EL (cell line): ENCODE data around the gene ARHGAP35.
A peak's percentile ranks its signal among the peaks of the same experiment; 100 is the strongest.
"Not testable (repeated sequence)": the region's sequence is repeated elsewhere in the genome, so short reads cannot be mapped to it uniquely, and the experiment has no call there.

Source experiments
- DNase-seq: peaks from one replicate; pipeline ENCODE4 v3.0.0-alpha.2; 2016

ARHGAP35 gene

GRCh38 chr19:46860846-46861690 is at the start of gene ARHGAP35:
Gene ARHGAP35, plus strand, starts transcription at chr19:46860997. Its CDS starts 57,679 bp downstream, at chr19:46918676.
- DNase-seq: no peak

- no peak for DNase-seq
Observed at GRCh38 chr19:46812977-46813838, 47.6 kb upstream of the ARHGAP35 start.

GRCh38 chr19:46813839-46814358 is 46.9 kb upstream of the ARHGAP35 start:
- DNase-seq: peak; percentile 58

GRCh38 chr19:46815833-46816627 is 44.8 kb upstream of the ARHGAP35 start:
- DNase-seq: no peak

- DNase-seq: peak; percentile 52
Observed at GRCh38 chr19:46818812-46819211, 42.0 kb upstream of the ARHGAP35 start.

GRCh38 chr19:46821512-46822409 is 39.0 kb upstream of the ARHGAP35 start:
- DNase-seq: no peak

- not testable (repeated sequence) for DNase-seq
Observed at GRCh38 chr19:46822410-46822787, 38.4 kb upstream of the ARHGAP35 start.

- DNase-seq: no peak
Observed at GRCh38 chr19:46823049-46823448, 37.7 kb upstream of the ARHGAP35 start.

- no peak for DNase-seq
Observed at GRCh38 chr19:46824890-46825730, 35.7 kb upstream of the ARHGAP35 start.

GRCh38 chr19:46825731-46826055 is 35.1 kb upstream of the ARHGAP35 start:
- DNase-seq: no peak

- DNase-seq: peak; percentile 50
Observed at GRCh38 chr19:46828484-46828883, 32.3 kb upstream of the ARHGAP35 start.

GRCh38 chr19:46830864-46831263 is 29.9 kb upstream of the ARHGAP35 start:
- DNase-seq: no peak

GRCh38 chr19:46834121-46834520 is 26.7 kb upstream of the ARHGAP35 start:
- no peak for DNase-seq

- no peak for DNase-seq
Observed at GRCh38 chr19:46834984-46835383, 25.8 kb upstream of the ARHGAP35 start.

GRCh38 chr19:46838160-46838559 is 22.6 kb upstream of the ARHGAP35 start:
- no peak for DNase-seq

GRCh38 chr19:46839752-46840497 is 20.9 kb upstream of the ARHGAP35 start:
- DNase-seq: no peak

GRCh38 chr19:46840498-46840942 is 20.3 kb upstream of the ARHGAP35 start:
- peak; percentile 71 for DNase-seq

GRCh38 chr19:46841458-46842083 is 19.2 kb upstream of the ARHGAP35 start:
- peak; percentile 86 for DNase-seq

- DNase-seq: no peak
Observed at GRCh38 chr19:46842791-46843190, 18.0 kb upstream of the ARHGAP35 start.
